ENCODE results near the gene NOTCH1.

GRCh38 chr9:136493567-136493971, 52.3 kb downstream of the NOTCH1 start:
- TF ChIP-seq ZNF274 (IDR thresholded peaks at IDR 0.05; ENCODE audit: borderline replicate concordance, extremely low read depth, low read length) (no peak), MAX (IDR thresholded peaks at IDR 0.05) (no peak), ATF3 (IDR thresholded peaks at IDR 0.05; ENCODE audit: insufficient read depth, low read depth, low read length) (no peak), CTCF (IDR thresholded peaks at IDR 0.05; ENCODE audit: control extremely low read depth in 1 of 3, insufficient read depth in 1 of 3, low read depth in 1 of 3, low read length in 3 of 3) (no peak), SP1 (IDR thresholded peaks at IDR 0.05; ENCODE audit: low read depth, low read length) (no peak), TCF12 (IDR thresholded peaks at IDR 0.05; ENCODE audit: low read depth, low read length) (no peak), CREB1 (IDR thresholded peaks at IDR 0.05) (no peak), YY1 (IDR thresholded peaks at IDR 0.05; ENCODE audit: low read depth, low read length) (no peak), SUZ12 (IDR thresholded peaks at IDR 0.05; ENCODE audit: low read length) (no peak), EGR1 (IDR thresholded peaks at IDR 0.05; ENCODE audit: borderline replicate concordance, low read depth, low read length) (no peak), USF2 (IDR thresholded peaks at IDR 0.05; ENCODE audit: low read length) (no peak)
